Measurements from ENCODE around the gene GSTM2.

Gene GSTM2

DNA sequence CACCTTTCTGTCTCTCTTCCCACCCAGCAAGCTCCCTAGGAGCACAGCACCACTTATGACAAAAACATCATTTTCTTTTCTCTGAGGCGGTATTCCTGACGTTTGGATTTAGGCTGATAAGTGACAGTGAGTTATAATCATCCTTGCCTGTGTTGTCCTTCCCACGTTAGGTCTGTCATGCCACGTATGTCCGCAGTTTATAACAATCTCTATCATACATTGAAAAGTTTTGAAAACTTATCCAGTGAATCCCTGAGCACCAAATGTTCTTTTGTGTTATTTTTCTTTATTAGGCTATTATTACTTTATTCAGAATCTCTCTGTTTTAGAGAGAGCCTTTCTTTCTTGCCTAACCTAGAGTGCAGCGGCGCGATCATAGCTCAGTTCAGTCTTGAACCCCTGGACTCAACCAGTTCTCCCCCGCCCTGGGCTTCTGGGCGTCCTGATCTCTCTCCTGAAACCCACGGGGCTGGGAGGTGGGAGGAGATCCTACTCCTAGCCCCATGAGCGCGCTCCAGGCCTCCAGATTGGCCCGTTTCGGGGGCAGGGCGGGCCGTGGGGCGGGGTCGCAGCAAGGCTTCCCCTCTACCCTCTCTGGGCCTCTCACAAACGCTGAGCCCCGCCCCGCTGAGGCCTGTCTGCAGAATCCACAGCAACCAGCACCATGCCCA is at the start of gene GSTM2:
Gene GSTM2, plus strand, starts transcription at position 606 of the 671 bp plus-strand sequence. Its CDS starts 59 bp downstream, at position 665.
- no peak for TF ChIP-seq CTCF (conservative IDR thresholded peaks at IDR 0.05)
- no peak within 1 kb of the TSS for H3K27ac ChIP-seq

DNA sequence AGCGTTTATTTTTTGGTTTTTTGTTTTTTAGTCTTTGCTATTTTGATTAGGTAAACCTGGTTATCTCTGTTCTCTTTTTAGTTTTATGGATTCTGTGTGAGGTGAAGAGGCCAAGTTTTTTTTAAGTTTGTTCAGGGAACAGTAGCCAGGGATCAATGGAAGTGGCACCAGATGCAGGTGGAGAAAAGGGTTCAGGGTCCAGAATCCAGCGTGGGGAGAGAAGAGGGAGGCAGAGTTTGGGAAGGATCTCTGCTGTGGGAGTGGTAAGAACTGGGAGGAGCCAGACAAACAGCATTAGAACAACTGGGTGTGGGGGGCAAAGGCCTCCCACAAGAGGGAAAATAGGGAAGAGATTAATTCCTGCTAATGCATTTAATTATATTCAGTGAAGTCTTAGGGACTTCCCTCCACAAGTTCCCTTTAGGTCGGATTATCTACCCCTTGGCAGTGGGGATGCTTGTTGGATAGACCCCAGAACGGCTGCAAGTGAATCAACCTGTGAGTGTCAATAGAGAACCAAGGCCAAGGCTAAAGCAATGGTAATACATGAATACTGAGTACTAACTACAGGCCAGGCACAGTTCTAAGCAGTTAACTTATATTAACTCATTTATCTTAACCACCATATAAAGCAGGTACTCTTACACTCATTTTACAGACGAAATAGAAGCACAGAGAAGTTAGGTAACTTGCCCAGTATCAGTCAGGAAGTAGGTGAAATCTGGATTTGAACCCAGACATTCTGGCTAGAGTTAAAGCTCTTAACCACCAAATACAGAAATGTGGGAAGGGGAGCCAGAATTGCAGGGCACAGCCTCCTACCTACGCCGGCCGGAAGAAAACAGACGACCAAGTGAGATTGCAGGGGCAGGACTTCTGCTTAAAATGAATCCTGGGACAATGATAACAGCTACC is 48.9 kb upstream of the GSTM2 start:
- TF ChIP-seq CTCF (conservative IDR thresholded peaks at IDR 0.05): no peak
- peak overlapping the region; percentile 95 for H3K27ac ChIP-seq

DNA sequence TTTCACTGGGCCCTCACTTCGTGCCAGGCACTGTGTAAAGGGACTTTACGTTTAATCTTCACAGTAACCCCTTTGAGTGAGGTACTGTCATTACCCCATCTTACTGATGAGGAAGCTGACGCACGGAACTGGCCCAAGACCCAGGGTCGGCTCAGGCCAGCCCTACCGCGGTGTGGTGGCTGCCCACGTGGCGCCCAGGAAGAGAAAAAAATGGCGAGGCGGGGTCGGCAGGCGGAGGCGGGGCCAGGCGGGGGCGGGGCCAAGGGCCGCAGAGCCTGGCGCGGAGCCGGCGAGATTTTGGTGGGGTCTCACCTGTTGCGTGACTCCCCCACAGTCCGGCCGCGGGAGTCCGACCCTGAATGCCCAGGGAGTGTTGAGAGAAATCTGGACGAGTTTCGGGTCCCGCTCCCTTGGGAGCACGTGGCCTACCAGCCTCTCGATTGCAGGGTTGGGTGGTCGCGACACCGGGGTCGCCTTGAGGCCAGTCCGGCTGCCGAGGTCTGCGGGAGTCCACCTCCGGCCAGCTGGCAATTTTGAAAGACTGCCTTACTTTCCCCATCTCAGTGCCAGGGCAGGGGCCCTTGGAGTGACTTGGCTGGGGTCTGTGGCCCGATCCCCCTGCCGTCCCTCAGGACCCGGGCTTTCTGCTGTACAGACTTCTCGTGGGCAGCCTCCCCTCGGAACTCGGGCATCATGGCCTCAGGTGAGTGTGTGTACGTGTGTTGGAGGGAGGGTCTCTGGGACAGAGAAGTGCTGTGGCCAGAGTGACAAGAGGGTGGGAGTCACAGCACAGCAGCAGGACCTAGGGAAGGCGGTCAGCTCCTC is 48.1 kb upstream of the GSTM2 start, which contains the start of the genes AMPD2 and GNAT2:
Gene AMPD2, plus strand, starts transcription at position 262 of the 825 bp plus-strand sequence. CDS start 1,339 bp downstream, outside the sequence.
Gene GNAT2, minus strand, starts transcription at position 41 of the 825 bp plus-strand sequence. CDS start 6,746 bp downstream, outside the sequence.
- TF ChIP-seq CTCF (conservative IDR thresholded peaks at IDR 0.05): no peak
- H3K27ac ChIP-seq: peak within 1 kb of the TSS; percentile 95

DNA sequence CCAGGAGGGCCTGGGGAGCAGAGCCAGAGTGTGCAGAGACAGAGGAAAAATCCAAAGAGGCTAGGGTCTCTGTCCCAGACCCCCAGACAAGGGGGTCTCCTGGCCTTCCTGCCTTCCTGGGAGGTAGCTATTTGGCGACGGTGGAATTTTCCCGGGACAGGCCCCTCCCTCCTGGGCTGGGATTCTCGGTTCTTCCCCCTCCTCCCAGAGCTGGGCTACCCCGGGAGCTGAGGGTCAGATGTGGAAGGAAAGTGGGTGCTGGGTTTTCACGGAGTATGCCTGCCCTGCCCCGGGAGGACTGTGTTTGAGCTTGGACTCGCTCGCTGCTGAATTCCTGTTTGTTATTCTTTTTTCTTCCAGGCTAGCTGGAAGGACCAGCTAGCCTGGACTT is 47.5 kb upstream of the GSTM2 start:
- H3K27ac ChIP-seq: peak overlapping the region; percentile 95
- no peak for TF ChIP-seq CTCF (conservative IDR thresholded peaks at IDR 0.05)

- no peak for TF ChIP-seq CTCF (conservative IDR thresholded peaks at IDR 0.05)
- peak overlapping the region; percentile 95 for H3K27ac ChIP-seq
Measured at GRCh38 chr1:109620841-109621286, 47.0 kb upstream of the GSTM2 start.

DNA sequence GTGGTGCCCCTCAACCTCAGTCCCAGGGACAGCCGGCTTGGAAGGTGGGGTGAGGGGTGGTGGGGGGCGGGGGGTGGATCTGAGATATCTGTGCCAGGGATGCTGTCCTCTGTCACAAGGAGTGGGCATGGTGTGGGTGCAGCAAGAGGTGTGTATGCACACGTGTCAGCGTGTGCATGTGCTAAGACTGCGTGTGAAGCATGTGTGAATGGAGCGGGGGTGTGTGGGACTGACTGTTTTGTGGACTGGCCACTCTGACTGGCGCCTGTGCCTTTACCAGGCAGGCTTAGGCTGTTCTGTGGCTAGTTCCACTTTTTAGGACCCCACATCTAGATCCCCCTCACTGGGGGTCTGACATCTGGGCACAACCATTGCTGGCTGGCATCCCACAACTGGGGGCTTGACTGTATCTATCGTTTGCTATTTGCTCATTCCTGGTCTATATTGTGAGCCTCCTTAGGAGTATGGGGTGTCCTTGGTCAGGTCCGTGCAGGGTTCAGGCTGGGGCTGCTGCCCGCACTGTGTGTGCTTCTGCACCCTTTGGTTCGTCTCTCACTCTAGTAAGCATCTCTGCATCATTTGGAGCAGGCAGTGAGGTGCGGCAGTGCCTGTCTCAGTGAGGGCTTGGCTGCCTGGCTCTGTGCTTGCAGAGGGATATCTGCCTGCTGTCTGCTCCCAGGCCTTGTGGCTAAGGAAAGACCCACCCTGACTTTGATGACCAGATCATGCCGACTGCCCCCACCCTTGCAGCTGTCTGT is 46.3 kb upstream of the GSTM2 start:
- no peak for TF ChIP-seq CTCF (conservative IDR thresholded peaks at IDR 0.05)
- H3K27ac ChIP-seq: peak overlapping the region; percentile 95
